Measurements from ENCODE around the gene LUZP2.

The LUZP2 gene

DNA sequence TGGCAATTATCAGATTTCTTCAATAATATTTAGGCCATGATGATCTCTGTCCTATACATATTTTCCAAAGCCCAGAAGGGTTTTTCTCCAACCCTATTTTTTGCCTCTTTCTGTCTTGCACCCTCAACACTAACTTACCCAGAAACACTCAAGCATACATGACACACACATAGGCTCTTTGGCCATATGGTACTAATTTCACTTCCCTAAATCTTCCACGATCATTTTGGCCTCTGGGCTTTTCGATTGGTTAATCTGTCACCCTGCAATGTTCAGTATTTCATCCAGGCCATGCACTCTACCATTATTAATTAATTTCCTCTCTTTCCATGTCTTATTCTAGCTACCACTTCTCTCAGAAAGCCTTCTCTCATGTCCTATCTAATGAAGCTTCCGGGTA is 59.8 kb downstream of the LUZP2 start:
- no peak for DNase-seq (ENCODE audit: low read depth)
- no peak overlapping the region for H3K4me3 ChIP-seq (ENCODE audit: low read depth, low read length)

DNA sequence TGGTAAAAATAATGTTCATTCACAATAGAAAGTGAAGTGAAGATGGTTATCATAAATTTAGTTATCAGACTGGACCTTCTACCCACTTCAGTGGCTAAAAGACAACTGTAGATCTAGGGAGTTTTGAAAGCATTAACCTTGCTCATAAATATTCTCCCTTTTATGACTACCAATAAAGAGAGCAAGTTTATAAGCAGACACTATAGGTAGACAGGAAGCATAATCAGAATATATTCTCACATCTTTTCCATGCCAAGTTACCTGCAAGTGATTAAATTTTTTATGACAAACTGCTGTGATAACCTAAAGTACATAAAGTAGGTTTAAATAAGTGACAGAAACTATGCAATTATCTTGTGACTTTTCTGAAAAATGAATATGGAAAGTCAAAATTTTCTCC is 62.5 kb downstream of the LUZP2 start:
- DNase-seq (ENCODE audit: low read depth) = no peak
- H3K4me3 ChIP-seq (ENCODE audit: low read depth, low read length) = no peak overlapping the region

DNA sequence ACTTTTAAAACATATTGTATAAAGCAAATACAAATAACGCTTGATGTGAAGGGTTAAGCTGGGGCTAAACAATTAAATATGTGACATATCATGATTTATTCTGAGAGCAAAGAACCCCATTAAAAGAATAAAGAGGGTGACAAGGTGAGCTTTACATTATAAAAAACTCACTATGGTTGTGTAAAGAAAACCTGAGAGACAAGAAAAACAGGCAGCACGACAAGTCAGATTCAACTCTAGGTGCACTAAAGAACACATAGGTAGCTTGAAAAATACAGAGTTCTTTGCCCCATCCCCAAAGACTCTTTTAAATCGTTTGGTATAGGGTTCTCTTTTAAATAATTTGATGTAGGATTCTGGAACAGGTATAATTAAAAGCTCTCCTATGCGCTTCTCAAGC is 63.5 kb downstream of the LUZP2 start:
- no peak overlapping the region for H3K4me3 ChIP-seq (ENCODE audit: low read depth, low read length)
- no peak for DNase-seq (ENCODE audit: low read depth)

DNA sequence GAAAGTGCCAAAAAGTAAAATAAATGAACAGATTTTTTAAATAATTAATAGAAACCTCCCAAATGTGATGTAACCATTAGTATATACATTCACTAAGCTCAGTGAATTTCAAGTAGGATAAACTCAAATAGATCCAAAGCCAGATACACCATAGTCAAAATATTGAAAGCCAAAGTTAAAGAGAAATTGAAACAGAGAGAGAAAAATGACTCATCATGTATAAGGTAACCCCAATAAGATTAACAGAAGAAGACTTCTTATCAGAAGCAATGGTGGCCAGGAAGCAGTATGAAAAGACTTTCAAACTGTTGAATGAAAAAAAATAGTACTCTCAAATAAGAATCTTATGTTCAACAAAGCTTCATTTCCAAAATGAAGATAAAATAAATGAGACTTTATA is 70.5 kb downstream of the LUZP2 start:
- no peak overlapping the region for H3K4me3 ChIP-seq (ENCODE audit: low read depth, low read length)
- DNase-seq (ENCODE audit: low read depth) = no peak

DNA sequence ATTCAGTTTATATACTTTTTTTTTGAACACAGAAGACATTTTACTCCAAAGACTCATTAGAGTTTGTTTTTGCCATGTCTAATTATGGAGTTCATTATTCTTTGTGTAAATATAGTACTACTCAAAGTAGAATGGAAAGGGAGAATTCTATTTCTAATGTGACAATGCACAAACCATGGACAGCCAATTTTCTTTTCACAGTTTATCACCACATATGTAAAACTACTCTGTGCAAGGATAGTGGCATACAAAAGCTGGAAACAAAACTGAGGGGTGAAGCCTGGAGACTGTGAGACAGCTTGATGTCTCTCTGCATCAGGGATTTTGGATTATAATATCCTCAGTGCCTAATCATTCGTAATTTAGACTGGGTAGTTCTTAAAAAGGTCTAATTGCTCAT is 75.5 kb downstream of the LUZP2 start:
- no peak overlapping the region for H3K4me3 ChIP-seq (ENCODE audit: low read depth, low read length)
- no peak for DNase-seq (ENCODE audit: low read depth)

DNA sequence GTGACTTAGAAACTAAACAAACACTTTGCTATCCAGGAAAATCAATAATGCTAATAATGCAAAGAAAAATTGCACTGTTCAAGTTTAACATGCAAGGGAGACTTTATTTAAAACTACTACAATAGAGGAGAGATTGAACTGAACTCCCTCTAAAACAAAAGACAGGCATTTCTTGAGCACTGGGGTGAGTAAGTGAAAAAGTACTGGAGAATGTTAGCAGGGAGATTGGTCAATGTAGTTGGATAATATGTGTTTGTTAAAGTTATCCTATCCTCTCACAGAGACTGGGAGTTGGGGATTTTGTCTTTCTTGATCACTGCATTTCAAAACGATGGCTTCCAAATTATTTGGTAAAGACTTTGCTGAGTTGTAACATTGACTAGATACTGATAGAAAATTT is 77.6 kb downstream of the LUZP2 start:
- no peak overlapping the region for H3K4me3 ChIP-seq (ENCODE audit: low read depth, low read length)
- no peak for DNase-seq (ENCODE audit: low read depth)

DNA sequence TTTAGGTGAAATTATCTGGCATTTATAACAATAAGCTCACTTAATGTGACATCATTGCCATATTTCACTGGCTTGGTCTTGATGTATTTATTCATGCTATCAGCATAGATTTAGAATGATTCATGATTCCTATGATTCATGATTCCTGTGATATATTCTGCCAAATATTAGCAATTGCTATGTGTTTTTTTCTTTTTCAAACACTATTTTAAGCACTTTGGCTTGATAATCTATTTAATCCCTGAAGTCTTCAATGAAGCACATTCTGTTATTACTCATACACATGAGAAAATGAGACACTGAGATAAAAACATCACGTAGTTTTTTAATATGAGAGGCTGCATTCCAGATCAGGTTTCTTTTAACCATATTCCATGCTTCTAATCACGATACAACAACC is 78.5 kb downstream of the LUZP2 start:
- DNase-seq (ENCODE audit: low read depth) = no peak
- no peak overlapping the region for H3K4me3 ChIP-seq (ENCODE audit: low read depth, low read length)

DNA sequence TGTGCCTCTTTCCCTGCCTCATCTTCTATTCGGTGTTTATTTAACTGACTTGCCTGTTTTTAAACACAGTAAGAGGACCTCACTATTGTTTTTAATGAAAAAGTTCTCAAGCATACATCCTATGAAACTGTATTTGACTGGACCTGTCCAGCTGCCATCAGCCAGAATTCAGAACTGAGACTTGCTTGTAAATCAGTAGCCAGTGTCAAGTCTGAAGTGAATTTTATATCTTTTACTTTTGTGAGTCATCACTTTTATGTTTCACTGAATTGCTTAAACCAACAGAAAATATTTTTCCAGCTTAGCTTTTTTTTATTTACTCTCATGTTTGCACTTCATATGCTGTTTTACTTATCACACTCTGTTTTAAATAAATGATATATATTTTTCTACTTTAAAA is 88.3 kb downstream of the LUZP2 start:
- DNase-seq (ENCODE audit: low read depth) = no peak
- no peak overlapping the region for H3K4me3 ChIP-seq (ENCODE audit: low read depth, low read length)

DNA sequence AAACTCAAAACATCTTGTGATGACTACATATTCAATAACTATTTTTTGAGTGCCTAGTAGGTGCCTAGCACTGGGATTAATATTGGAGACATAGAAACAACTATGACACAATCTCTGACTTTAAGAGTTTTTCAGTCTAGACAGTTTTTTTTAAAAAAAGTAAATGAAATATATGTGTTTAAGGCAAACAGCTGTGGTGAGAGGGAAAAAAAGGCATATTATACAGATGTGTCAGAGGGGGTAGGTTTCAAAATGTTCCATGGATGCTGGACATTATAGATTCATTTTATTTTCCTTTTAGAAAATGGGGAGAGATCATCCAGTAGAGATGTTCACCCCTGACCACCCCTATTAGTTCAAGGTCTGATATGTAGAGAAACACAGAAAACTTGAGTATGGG is 90.8 kb downstream of the LUZP2 start:
- no peak overlapping the region for H3K4me3 ChIP-seq (ENCODE audit: low read depth, low read length)
- no peak for DNase-seq (ENCODE audit: low read depth)

DNA sequence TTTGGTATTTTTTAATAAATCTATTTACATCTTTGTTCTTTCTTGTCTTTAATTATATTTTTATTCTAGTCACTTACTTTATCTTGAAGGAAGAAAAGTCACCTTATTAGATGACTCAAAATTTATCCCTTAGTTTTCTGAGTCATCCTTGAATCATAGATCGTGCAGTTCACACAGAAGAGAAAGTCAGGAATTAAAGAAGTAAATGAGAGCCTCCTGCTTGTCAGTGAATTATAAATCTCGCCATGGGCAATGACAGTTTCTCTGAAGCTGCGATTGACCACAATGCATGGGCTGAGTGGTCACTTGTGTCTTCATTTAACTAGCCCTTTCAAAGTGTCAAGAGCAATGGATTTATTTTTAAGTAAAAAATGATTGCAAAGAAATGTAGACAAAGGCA is 91.2 kb downstream of the LUZP2 start:
- H3K4me3 ChIP-seq (ENCODE audit: low read depth, low read length) = no peak overlapping the region
- DNase-seq (ENCODE audit: low read depth) = no peak

DNA sequence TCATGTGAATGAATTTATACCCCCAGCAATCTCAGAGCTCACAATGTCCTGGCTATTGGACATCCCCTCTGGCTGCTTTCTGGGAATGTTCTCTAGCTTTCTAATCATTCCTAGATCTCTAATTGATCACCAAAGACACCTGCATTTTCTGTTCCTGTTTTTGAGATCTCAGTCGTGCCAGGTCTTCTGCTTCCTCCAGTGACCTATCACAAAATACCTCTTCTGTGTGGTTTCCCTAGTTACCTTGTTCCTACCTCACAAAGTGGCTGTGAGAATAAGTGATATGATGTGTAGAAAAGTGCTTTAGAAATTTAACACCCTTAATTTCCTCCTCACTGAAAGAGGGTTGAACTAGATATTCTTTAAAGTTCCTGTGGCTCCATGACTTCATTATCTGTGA is 92.2 kb downstream of the LUZP2 start:
- H3K4me3 ChIP-seq (ENCODE audit: low read depth, low read length) = no peak overlapping the region

DNA sequence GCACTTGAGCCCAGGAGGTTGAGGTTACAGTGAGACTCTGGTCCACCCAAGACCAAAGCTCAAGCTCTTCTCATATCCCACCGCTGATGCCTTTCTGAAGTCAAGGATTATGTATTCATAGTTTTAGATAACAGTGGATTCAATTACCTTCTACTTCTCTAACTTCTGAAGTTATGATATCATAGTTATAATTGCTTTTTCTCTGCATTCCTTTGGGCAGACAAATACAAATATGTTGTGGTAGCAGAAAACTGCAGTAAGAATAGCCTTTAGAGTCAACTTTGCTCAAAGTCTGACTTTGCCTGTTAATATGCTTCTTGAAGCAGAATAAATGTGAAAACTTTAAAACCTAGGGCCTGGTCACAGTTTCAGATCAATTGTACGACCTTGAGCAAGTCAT is 94.4 kb downstream of the LUZP2 start:
- no peak for DNase-seq (ENCODE audit: low read depth)
- H3K4me3 ChIP-seq (ENCODE audit: low read depth, low read length) = no peak overlapping the region

More for the DNA sequence above, 92.2 kb downstream of the LUZP2 start:
- DNase-seq (ENCODE audit: low read depth) = no peak

DNA sequence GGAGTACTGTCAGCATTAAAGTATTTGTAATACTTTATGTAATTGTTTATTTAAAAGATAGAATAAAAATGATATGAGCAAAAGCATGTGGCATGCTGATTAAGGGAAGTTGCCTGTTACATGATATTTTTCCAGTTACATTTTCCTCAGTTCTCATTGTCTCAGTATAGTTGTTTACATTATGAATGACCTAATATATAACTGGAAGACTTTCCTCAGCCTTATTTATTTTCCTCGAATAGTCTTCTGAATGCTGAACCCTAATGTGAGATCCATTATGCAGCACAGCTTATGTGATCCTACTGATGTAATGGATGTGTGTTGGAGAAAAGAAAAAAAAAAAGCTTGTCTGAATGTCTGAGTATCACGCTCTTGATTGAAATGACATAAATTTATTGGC is 95.5 kb downstream of the LUZP2 start:
- no peak for DNase-seq (ENCODE audit: low read depth)
- H3K4me3 ChIP-seq (ENCODE audit: low read depth, low read length) = no peak overlapping the region

DNA sequence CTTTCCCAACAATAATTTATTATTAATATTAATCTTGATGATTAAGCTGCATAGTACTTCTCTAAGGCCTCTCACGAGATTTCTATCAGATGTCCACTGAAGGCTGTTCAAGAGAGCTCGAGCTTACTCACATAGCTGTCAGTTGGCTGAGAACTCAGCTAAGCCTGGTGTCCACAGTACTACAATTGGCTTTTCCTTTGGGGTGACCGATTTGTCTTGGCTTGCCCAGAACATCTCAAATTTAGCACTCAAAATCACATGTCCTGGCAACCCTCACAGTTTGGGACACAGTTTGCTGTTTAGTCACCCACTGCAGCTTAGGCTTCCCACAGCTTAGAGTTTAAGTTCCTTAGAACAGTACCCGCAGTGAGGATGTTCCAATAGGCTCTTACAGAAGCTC is 96.5 kb downstream of the LUZP2 start:
- no peak for DNase-seq (ENCODE audit: low read depth)
- no peak overlapping the region for H3K4me3 ChIP-seq (ENCODE audit: low read depth, low read length)

DNA sequence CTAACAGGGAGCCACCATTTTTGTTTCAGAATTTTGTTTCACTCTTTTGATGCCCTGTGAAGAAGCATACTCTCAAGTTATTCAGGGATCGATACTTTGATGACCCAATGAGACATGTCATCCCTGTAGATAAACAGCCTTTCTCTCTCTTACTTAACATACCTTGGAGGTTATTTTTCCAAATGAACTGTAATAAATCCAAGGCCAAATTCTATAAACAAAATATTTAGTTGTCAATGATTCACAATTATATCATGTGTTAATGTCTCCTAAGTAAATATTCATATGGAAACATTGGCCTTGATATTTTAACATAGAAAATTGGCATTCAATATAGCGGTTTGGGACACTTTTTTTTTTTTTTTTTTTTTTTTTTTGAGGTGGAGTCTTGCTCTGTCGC is 97.5 kb downstream of the LUZP2 start:
- H3K4me3 ChIP-seq (ENCODE audit: low read depth, low read length) = no peak overlapping the region
- no peak for DNase-seq (ENCODE audit: low read depth)

DNA sequence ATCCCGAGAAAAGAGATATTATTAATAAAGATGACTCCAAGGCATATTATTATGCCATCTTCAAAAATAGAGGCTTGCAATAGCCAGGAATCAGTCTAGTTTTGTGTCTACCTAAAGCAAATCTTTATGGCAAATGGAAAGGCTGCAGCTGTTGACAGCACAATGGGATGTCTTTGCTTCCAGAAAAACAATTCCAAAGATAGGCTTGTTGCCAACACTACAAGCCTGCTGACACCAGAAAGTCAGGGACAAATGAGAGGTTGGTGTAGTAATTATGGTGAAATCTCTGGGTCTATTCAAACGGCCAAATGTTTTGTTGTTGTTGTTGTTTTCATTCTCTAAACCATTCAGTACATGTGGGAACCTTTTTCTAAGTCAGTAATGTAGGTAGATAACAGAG is 101.8 kb downstream of the LUZP2 start:
- no peak for DNase-seq (ENCODE audit: low read depth)
- H3K4me3 ChIP-seq (ENCODE audit: low read depth, low read length) = no peak overlapping the region

DNA sequence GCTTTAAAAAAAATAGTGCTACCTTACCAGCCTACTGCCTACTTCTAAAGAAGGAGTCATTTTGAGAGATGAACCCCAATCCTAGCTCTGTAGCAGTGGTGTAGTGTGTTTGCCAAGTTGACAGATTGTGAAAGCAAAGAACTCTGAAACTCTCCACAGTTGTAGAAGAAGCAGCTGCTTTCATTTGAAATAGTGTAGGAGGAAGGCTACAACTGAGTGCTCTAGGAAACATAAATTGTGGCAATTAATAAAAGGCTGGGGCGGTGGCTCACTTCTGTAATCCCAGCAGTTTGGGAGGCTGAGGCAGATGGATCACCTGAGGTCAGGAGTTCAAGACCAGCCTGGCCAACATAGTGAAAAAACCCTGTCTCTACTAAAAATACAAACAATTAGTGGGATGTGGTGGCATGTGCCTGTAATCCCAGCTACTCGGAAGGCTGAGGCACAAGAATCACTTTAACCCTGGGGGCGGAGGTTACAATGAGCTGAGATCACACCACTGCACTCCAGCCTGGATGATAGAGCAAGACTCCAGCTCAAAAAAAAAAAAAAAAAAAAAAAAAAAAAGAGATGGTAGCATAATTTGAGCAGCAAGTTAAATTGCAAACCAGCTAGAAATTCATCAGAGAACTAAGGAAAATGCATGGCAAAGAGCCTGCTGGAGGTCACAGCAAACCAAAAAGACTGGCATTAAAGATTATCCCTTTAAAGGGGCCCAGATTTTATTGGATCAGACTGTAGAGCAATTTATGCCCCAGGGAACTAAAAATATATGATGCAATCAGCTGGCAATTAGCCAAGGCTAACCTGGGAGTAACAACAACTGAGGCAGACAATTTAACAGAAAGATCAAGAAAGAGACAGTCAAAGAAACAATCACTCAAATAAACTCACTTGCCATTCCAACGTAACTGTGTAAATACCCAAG is 112.6 kb downstream of the LUZP2 start:
- no peak overlapping the region for H3K4me3 ChIP-seq (ENCODE audit: low read depth, low read length)
- no peak for DNase-seq (ENCODE audit: low read depth)

DNA sequence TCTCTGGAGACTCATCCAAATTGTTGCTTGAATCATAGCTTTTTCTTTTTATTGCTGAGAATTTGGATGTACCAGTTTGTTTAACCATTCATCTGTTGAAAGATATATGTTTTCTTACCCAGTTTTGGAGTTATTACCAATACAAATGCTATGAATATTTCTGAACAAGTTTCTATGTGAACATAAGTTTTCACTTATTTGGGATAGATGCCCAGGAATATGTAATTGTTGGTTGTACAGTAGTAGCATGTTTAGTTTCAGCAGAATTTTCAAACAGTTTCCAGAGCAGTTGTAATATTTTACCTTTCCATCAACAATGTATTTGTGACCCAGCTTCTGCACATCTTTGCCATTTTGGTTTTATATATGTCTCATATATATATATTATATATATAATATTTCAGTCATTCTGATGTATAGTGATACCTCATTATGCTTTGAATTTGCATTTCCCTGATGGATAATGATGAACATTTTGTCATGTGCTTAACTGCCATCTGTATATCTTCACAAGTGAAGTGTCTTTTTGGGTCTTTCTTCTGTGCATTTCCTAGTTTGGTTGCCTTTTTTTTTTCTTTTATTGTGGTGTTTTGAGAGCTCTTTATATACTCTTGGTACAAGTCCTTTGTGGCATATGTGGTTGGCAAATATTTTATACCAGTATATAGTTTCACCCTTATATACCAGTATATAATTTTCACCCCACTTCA is 118.8 kb downstream of the LUZP2 start:
- H3K4me3 ChIP-seq (ENCODE audit: low read depth, low read length) = no peak overlapping the region
- no peak for DNase-seq (ENCODE audit: low read depth)

DNA sequence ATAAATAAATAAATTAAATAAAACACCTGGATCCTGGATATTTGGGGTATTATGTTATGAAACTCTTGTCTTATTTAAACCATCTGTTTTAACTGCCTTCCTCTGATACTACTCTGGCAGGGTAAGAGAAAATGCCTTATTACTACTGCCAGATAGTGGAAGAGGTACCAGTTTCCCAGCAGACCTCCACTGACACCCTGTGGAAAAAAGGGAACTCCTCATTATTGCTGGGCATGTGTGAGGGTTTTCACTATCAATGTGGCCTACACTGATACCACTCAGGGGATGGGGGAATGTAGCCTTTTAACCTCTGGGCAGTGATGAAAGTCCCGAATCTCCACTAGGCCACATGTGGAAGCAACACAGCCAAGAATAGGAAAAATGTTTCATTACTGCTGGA is 121.0 kb downstream of the LUZP2 start:
- H3K4me3 ChIP-seq (ENCODE audit: low read depth, low read length) = no peak overlapping the region
- DNase-seq (ENCODE audit: low read depth) = no peak

DNA sequence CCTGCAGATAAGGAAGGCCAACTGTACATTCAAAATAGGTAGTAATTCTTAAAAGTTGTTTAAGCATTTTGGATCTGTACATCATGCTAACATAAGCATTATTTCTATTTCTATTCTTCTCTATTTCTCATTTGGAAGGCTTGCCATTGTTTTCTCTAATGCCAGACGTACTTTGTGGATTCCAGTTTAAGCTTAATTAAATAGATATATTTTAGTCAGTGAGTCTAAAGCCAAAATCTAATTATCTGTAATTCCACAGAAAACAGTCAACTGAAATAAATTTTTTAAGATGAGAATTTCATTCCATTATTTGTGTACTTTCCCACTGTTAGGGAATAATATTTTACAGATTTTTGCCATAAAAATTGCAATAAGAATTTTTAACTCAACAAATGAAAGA is 123.0 kb downstream of the LUZP2 start:
- no peak for DNase-seq (ENCODE audit: low read depth)
- H3K4me3 ChIP-seq (ENCODE audit: low read depth, low read length) = no peak overlapping the region

DNA sequence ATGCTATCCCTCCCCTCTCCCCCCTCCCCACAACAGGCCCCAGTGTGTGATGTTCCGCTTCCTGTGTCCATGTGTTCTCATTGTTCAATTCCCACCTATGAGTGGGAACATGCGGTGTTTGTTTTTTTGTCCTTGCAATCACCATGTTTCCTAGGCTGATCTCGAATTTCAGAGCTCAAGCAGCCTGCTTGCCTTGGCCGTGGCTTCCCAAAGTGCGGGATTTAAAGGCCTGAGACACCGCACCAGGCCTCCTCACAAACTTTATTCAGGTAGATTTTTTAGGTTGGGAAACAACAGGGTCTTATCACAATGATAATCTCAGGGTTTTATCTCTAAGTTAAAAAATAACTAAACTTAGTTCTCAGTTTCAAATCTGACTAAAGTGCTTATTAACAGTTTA is 125.4 kb downstream of the LUZP2 start:
- DNase-seq (ENCODE audit: low read depth) = no peak
- H3K4me3 ChIP-seq (ENCODE audit: low read depth, low read length) = no peak overlapping the region

Data from skeletal muscle cell (primary cell).